ENCODE data around the gene ACVR1B.

The ACVR1B gene

DNA sequence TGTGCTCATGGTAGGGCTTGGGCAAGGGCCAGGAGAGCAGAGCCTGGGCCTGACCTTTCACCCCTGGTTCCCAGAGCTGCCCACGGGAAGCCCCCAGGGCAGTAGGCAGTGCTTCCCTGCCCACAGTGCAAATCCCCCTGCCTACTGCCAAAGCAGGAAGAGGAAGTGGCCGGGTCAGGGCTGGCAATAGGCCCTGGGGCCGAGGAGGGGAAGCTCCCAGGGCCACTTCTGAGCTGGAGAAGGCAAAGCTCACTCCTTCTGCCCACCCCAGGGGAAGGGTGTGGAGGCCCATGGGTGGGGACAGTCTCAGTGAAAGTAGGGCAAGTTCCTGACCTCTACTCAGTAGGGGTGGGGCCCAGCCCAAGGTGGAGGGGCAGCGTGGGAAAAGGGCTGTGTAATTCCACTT lies 94.3 kb downstream of the ACVR1B start:
- TF ChIP-seq CTCF (IDR thresholded peaks at IDR 0.05; ENCODE audit: control insufficient read depth, insufficient read depth, low read depth, low read length, missing control alignments), result no peak
- H3K4me3 ChIP-seq (ENCODE audit: control insufficient read depth, low read depth, low read length), result no peak overlapping the region
- no peak for DNase-seq (ENCODE audit: low read depth)
